Measurements from ENCODE around the gene CCDC39.

DNA sequence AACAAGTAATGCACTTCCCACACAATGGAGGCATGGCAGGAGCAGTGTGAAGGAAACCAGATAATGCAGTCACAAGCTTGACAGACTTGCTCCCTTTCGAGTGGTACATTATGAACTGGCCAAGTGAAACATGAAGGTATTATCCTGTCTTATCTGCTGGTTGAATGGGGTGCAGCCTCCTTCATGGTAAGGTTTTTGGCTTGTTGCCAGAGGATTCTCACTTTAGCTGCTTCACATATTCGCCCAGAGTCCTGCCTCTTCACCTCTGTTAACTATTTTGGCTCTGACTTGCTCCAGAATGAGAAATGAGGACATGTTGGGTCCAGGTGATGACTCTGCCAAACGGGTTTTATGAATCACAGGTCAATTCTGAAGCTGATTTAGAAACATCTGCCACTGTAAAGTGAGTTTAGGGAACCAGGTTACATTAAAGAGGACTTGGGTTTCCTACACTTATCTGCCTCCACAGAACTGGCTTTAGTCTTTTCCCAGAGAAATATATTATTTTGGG lies 19.5 kb upstream of the CCDC39 start:
- TF ChIP-seq POLR2A (IDR thresholded peaks at IDR 0.05; ENCODE audit: control extremely low read depth in 1 of 2, low read depth in 2 of 2, low read length in 2 of 2) (no peak), NANOG (IDR thresholded peaks at IDR 0.05; ENCODE audit: insufficient read depth, low read depth, low read length, poor library complexity, severe bottlenecking) (no peak), YY1 (IDR thresholded peaks at IDR 0.05; ENCODE audit: low read depth, low read length) (no peak), CHD2 (IDR thresholded peaks at IDR 0.05; ENCODE audit: low read length) (no peak), JUND (IDR thresholded peaks at IDR 0.05; ENCODE audit: low read length) (no peak), TAF7 (optimal IDR thresholded peaks at IDR 0.05; ENCODE audit: borderline replicate concordance, low read depth, low read length) (no peak), ZNF274 (IDR thresholded peaks at IDR 0.05; ENCODE audit: borderline replicate concordance, extremely low read depth, low read length) (no peak), KDM5A (IDR thresholded peaks at IDR 0.05; ENCODE audit: low read length) (no peak), SUZ12 (IDR thresholded peaks at IDR 0.05; ENCODE audit: low read length) (no peak)
- TF ChIP-seq, protein P1, sequence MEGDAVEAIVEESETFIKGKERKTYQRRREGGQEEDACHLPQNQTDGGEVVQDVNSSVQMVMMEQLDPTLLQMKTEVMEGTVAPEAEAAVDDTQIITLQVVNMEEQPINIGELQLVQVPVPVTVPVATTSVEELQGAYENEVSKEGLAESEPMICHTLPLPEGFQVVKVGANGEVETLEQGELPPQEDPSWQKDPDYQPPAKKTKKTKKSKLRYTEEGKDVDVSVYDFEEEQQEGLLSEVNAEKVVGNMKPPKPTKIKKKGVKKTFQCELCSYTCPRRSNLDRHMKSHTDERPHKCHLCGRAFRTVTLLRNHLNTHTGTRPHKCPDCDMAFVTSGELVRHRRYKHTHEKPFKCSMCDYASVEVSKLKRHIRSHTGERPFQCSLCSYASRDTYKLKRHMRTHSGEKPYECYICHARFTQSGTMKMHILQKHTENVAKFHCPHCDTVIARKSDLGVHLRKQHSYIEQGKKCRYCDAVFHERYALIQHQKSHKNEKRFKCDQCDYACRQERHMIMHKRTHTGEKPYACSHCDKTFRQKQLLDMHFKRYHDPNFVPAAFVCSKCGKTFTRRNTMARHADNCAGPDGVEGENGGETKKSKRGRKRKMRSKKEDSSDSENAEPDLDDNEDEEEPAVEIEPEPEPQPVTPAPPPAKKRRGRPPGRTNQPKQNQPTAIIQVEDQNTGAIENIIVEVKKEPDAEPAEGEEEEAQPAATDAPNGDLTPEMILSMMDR (IDR thresholded peaks at IDR 0.05; ENCODE audit: control extremely low read depth in 1 of 3, insufficient read depth in 1 of 3, low read depth in 1 of 3, low read length in 3 of 3), result no peak
